ENCODE data around the gene ZNF488. TPM values are rescaled to one million over a fixed set of nuclear protein-coding genes. Genes with fewer than 3 reads are reported as not detected.
"Not testable (repeated sequence)": the region's sequence is repeated elsewhere in the genome, so short reads cannot be mapped to it uniquely, and the experiment has no call there.

Gene ZNF488
- polyA plus RNA-seq, 2 donors = 0.81 to 0.94 TPM

DNA sequence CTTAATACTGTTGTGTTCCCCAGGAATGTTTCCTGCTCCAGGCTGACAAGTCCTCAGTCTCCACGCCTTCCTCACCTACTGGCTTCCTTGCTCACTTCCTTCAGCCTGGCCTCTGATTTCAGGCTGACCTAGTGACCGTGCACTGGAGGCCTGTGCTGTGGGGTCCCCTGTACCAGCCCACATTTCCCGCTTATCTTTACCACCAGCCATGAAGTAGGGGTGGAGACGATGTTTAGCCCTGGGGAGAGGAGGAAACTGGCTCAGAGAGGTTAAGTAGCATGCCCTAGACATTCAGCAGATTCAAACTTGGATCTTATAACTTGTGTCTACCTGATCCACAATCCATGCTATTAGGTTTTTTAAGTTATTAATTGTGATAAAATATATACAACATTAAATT lies 4.8 kb upstream of the ZNF488 start:
- Histone ChIP-seq H3K4me3 (ENCODE audit: low read depth in 1 of 2, low read length in 2 of 2) (no peak overlapping the region), H3K27me3 (ENCODE audit: control insufficient read depth in 1 of 2, insufficient read depth in 2 of 2, low read length in 2 of 2) (no peaks in the 10 kb centered on the region), H3K36me3 (ENCODE audit: control insufficient read depth in 2 of 2, insufficient read depth in 2 of 2, low read length in 1 of 2) (no peaks in the 10 kb centered on the region), H3K27ac (ENCODE audit: low read depth in 2 of 2, low read length in 1 of 2) (no peak overlapping the region), H3K9me3 (ENCODE audit: control insufficient read depth in 2 of 2, insufficient read depth in 1 of 2, low read depth in 1 of 2, low read length in 1 of 2) (no peaks in the 10 kb centered on the region), H3K4me1 (ENCODE audit: control insufficient read depth in 2 of 2, insufficient read depth in 2 of 2, low read length in 1 of 2) (no peaks in the 10 kb centered on the region)
- 83 to 90% methylated on average over 4 of the region's 4 CpGs for WGBS, 2 donors

DNA sequence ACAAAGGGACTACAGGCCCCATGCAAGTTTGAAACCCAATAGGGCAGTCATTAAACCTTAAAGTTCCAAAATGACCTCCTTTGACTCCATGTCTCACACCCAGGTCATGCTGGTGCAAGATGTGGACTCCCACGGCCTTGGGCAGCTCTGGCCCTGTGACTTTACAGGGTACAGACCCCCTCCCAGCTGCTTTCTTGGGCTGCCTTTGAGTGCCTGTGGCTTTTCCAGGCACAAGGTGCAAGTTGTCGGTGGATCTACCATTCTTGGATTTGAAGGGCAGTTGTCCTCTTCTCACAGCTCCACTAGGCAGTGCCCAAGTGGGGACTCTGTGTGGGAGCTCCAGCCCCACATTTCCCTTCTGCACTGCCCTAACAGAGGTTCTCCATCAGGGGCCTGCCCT lies 2.0 kb upstream of the ZNF488 start:
- not testable (repeated sequence) for H3K9me3 ChIP-seq (ENCODE audit: control insufficient read depth in 2 of 2, insufficient read depth in 1 of 2, low read depth in 1 of 2, low read length in 1 of 2); H3K4me3 ChIP-seq (ENCODE audit: low read depth in 1 of 2, low read length in 2 of 2); H3K36me3 ChIP-seq (ENCODE audit: control insufficient read depth in 2 of 2, insufficient read depth in 2 of 2, low read length in 1 of 2); H3K27me3 ChIP-seq (ENCODE audit: control insufficient read depth in 1 of 2, insufficient read depth in 2 of 2, low read length in 2 of 2); H3K27ac ChIP-seq (ENCODE audit: low read depth in 2 of 2, low read length in 1 of 2); H3K4me1 ChIP-seq (ENCODE audit: control insufficient read depth in 2 of 2, insufficient read depth in 2 of 2, low read length in 1 of 2)
- WGBS, 2 donors = 95% methylated on average over 2 of the region's 2 CpGs

GRCh38 chr10:47383261-47384147 lies 589 bp downstream of the ZNF488 start:
- peak overlapping the region; percentile 62 to 70 for H3K4me3 ChIP-seq (ENCODE audit: low read depth in 1 of 2, low read length in 2 of 2)
- WGBS, 2 donors = 11% methylated on average over 9 of the region's 9 CpGs
- H3K36me3 ChIP-seq (ENCODE audit: control insufficient read depth in 2 of 2, insufficient read depth in 2 of 2, low read length in 1 of 2) = no peaks in the 10 kb centered on the region
- H3K27ac ChIP-seq (ENCODE audit: low read depth in 2 of 2, low read length in 1 of 2) = no peak overlapping the region
- H3K4me1 ChIP-seq (ENCODE audit: control insufficient read depth in 2 of 2, insufficient read depth in 2 of 2, low read length in 1 of 2) = no peaks in the 10 kb centered on the region
- peaks cover 0 to 1% of the 10 kb centered on the region in 2 donors for H3K9me3 ChIP-seq (ENCODE audit: control insufficient read depth in 2 of 2, insufficient read depth in 1 of 2, low read depth in 1 of 2, low read length in 1 of 2)
- H3K27me3 ChIP-seq (ENCODE audit: control insufficient read depth in 1 of 2, insufficient read depth in 2 of 2, low read length in 2 of 2) = no peaks in the 10 kb centered on the region

DNA sequence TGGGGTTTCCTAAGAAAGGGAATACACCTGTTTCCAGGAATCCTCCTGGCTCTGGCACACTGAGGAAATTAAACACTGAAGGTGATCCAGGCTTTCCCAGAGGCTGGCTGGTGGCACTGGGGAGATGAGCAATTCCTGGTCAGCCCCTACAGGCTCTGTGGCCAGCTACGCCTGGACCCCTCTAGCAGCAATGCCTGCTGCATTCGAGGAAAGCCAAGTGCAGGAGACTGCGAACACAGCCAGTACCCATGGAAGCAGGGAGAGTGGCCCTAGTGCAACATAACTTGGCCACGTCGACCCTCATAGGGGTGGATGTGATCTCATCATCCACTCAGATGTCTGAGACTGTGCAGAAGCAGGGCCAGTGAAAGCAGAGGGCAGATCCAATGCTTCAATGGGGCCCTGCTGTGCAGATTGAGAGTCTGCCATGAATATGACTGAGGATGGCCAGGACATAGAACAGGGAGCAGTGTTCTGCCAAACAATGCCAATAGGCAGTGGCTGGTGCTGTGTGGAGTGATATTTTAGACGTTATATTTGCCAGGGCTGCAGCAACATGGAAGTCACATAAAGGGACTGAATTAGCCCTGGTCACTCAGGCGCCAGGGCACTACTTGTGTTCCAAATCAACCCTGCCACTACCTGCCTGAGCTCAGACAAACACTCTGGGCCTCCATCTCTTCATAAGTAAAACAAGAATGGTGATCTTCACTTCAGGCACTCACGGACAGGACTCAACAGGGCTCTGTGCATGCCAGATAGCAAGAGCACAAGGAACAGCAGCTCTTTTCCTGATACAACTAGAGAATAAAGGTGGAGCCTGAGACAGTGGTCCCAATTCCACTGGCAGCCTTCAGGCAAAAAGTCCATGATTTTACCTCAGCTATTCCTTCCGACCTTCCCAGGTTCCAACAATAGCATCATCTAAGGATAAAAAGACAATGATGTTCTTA lies 2.4 kb downstream of the ZNF488 start:
- Histone ChIP-seq H3K4me3 (ENCODE audit: low read depth in 1 of 2, low read length in 2 of 2) (no peak overlapping the region), H3K27ac (ENCODE audit: low read depth in 2 of 2, low read length in 1 of 2) (no peak overlapping the region), H3K4me1 (ENCODE audit: control insufficient read depth in 2 of 2, insufficient read depth in 2 of 2, low read length in 1 of 2) (no peaks in the 10 kb centered on the region), H3K36me3 (ENCODE audit: control insufficient read depth in 2 of 2, insufficient read depth in 2 of 2, low read length in 1 of 2) (no peaks in the 10 kb centered on the region), H3K27me3 (ENCODE audit: control insufficient read depth in 1 of 2, insufficient read depth in 2 of 2, low read length in 2 of 2) (no peaks in the 10 kb centered on the region), H3K9me3 (ENCODE audit: control insufficient read depth in 2 of 2, insufficient read depth in 1 of 2, low read depth in 1 of 2, low read length in 1 of 2) (peaks cover 0 to 1% of the 10 kb centered on the region in 2 donors)
- WGBS, 2 donors = 81 to 82% methylated on average over 9 of the region's 9 CpGs

- Histone ChIP-seq H3K36me3 (ENCODE audit: control insufficient read depth in 2 of 2, insufficient read depth in 2 of 2, low read length in 1 of 2) (no peaks in the 10 kb centered on the region), H3K4me1 (ENCODE audit: control insufficient read depth in 2 of 2, insufficient read depth in 2 of 2, low read length in 1 of 2) (no peaks in the 10 kb centered on the region), H3K9me3 (ENCODE audit: control insufficient read depth in 2 of 2, insufficient read depth in 1 of 2, low read depth in 1 of 2, low read length in 1 of 2) (peaks cover 0 to 1% of the 10 kb centered on the region in 2 donors), H3K27me3 (ENCODE audit: control insufficient read depth in 1 of 2, insufficient read depth in 2 of 2, low read length in 2 of 2) (no peaks in the 10 kb centered on the region), H3K4me3 (ENCODE audit: low read depth in 1 of 2, low read length in 2 of 2) (no peak overlapping the region), H3K27ac (ENCODE audit: low read depth in 2 of 2, low read length in 1 of 2) (no peak overlapping the region)
- WGBS, 2 donors = 84 to 88% methylated on average over 1 of the region's 1 CpG
These were observed 3.0 kb downstream of the ZNF488 start for GRCh38 chr10:47381103-47381395.

DNA sequence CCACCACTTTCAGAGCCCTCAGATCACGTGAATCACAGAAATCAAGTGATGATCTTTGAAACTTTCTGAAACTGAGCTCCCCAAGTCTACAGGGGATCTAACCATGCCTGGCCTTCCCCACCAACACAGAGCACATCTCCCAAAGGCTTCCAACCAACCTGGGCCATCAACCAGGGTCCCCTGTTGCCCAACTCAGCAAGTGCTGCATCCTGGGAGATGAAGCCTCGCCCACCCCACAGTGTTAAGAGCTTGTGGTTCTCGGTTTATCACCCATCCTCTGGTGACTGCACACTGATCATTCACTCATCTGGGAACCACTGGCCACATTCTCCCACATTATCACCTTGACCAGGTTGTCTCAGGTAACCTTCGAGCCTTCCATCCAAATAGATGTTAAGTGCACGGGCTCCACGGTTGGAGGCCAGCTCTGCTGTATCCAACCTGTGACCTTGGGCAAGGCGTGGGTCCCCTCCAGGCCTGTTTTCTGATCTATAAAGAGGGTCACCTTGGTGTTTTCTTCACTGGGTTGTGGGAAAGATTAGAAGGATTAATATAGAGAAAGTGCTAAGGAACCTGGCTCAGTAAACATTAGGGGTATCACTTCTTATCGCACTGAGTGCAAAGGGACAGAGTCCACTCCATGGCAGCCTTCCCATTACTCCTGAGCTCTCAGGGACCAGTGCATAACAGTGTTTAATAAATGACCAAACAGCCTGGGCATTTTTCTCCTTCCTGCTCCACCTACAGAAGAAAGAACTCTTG lies 3.6 kb downstream of the ZNF488 start:
- Histone ChIP-seq H3K36me3 (ENCODE audit: control insufficient read depth in 2 of 2, insufficient read depth in 2 of 2, low read length in 1 of 2) (no peaks in the 10 kb centered on the region), H3K4me3 (ENCODE audit: low read depth in 1 of 2, low read length in 2 of 2) (no peak overlapping the region), H3K27ac (ENCODE audit: low read depth in 2 of 2, low read length in 1 of 2) (no peak overlapping the region), H3K4me1 (ENCODE audit: control insufficient read depth in 2 of 2, insufficient read depth in 2 of 2, low read length in 1 of 2) (no peaks in the 10 kb centered on the region), H3K27me3 (ENCODE audit: control insufficient read depth in 1 of 2, insufficient read depth in 2 of 2, low read length in 2 of 2) (no peaks in the 10 kb centered on the region), H3K9me3 (ENCODE audit: control insufficient read depth in 2 of 2, insufficient read depth in 1 of 2, low read depth in 1 of 2, low read length in 1 of 2) (peaks cover 0 to 1% of the 10 kb centered on the region in 2 donors)
- 65 to 80% methylated on average over 8 of the region's 8 CpGs for WGBS, 2 donors

- Histone ChIP-seq H3K27ac (ENCODE audit: low read depth in 2 of 2, low read length in 1 of 2) (no peak overlapping the region), H3K36me3 (ENCODE audit: control insufficient read depth in 2 of 2, insufficient read depth in 2 of 2, low read length in 1 of 2) (no peaks in the 10 kb centered on the region), H3K4me1 (ENCODE audit: control insufficient read depth in 2 of 2, insufficient read depth in 2 of 2, low read length in 1 of 2) (no peaks in the 10 kb centered on the region), H3K9me3 (ENCODE audit: control insufficient read depth in 2 of 2, insufficient read depth in 1 of 2, low read depth in 1 of 2, low read length in 1 of 2) (peaks cover 0 to 1% of the 10 kb centered on the region in 2 donors), H3K4me3 (ENCODE audit: low read depth in 1 of 2, low read length in 2 of 2) (no peak overlapping the region), H3K27me3 (ENCODE audit: control insufficient read depth in 1 of 2, insufficient read depth in 2 of 2, low read length in 2 of 2) (no peaks in the 10 kb centered on the region)
- whole genome bisulfite sequencing, 2 donors = 66 to 73% methylated on average over 10 to 11 of the region's 11 CpGs
These were observed 4.2 kb downstream of the ZNF488 start for GRCh38 chr10:47379901-47380300.

GRCh38 chr10:47379445-47379785 lies 4.7 kb downstream of the ZNF488 start:
- Histone ChIP-seq H3K36me3 (ENCODE audit: control insufficient read depth in 2 of 2, insufficient read depth in 2 of 2, low read length in 1 of 2) (no peaks in the 10 kb centered on the region), H3K4me3 (ENCODE audit: low read depth in 1 of 2, low read length in 2 of 2) (no peak overlapping the region), H3K27ac (ENCODE audit: low read depth in 2 of 2, low read length in 1 of 2) (no peak overlapping the region), H3K4me1 (ENCODE audit: control insufficient read depth in 2 of 2, insufficient read depth in 2 of 2, low read length in 1 of 2) (no peaks in the 10 kb centered on the region), H3K9me3 (ENCODE audit: control insufficient read depth in 2 of 2, insufficient read depth in 1 of 2, low read depth in 1 of 2, low read length in 1 of 2) (peaks cover 0 to 1% of the 10 kb centered on the region in 2 donors), H3K27me3 (ENCODE audit: control insufficient read depth in 1 of 2, insufficient read depth in 2 of 2, low read length in 2 of 2) (no peaks in the 10 kb centered on the region)
- 77 to 83% methylated on average over 7 of the region's 7 CpGs for WGBS, 2 donors

- no peaks in the 10 kb centered on the region for H3K4me1 ChIP-seq (ENCODE audit: control insufficient read depth in 2 of 2, insufficient read depth in 2 of 2, low read length in 1 of 2)
- WGBS, 2 donors = 86 to 87% methylated on average over 15 of the region's 15 CpGs
These were observed 5.3 kb downstream of the ZNF488 start for GRCh38 chr10:47378606-47379444.

More at GRCh38 chr10:47378606-47379444, 5.3 kb downstream of the ZNF488 start:
- Histone ChIP-seq H3K27ac (ENCODE audit: low read depth in 2 of 2, low read length in 1 of 2) (no peak overlapping the region), H3K27me3 (ENCODE audit: control insufficient read depth in 1 of 2, insufficient read depth in 2 of 2, low read length in 2 of 2) (no peaks in the 10 kb centered on the region), H3K4me3 (ENCODE audit: low read depth in 1 of 2, low read length in 2 of 2) (no peak overlapping the region), H3K9me3 (ENCODE audit: control insufficient read depth in 2 of 2, insufficient read depth in 1 of 2, low read depth in 1 of 2, low read length in 1 of 2) (peaks cover 0 to 1% of the 10 kb centered on the region in 2 donors), H3K36me3 (ENCODE audit: control insufficient read depth in 2 of 2, insufficient read depth in 2 of 2, low read length in 1 of 2) (no peaks in the 10 kb centered on the region)
